T-helper 1 cell treated with Interleukin-12 subunit alpha and Interleukin-12 subunit beta and Interleukin-4 antibody, amounts not matched to agents 30 ng/mL and 1 ng/mL, for 36 hours (primary cell): ENCODE measurements around the gene CACNA2D3. TPM values are rescaled to one million over a fixed set of nuclear protein-coding genes. Genes with fewer than 3 reads are reported as not detected.
"Not testable (repeated sequence)": the region's sequence is repeated elsewhere in the genome, so short reads cannot be mapped to it uniquely, and the experiment has no call there.

Source experiments
- intact Hi-C: fragments of 100-400 bp; cut with micrococcal nuclease; formaldehyde crosslinking; loops from one replicate; pipeline ENCODE4 v1.15.1; 2024
- total RNA-seq: library from RNA; stranded (reverse); gene quantifications from 2 replicates; pipeline ENCODE4 v1.2.3, GENCODE V29; 2022

Gene CACNA2D3
- total RNA-seq, 1 donor from 2014 or later = not detected

GRCh38 chr3:54443561-54444161, 321.3 kb downstream of the CACNA2D3 start:
- intact Hi-C loops = no loop called here

GRCh38 chr3:54445630-54446029, 323.3 kb downstream of the CACNA2D3 start:
- intact Hi-C loops = no loop called here

GRCh38 chr3:54447427-54447826, 325.1 kb downstream of the CACNA2D3 start:
- intact Hi-C loops = no loop called here

DNA sequence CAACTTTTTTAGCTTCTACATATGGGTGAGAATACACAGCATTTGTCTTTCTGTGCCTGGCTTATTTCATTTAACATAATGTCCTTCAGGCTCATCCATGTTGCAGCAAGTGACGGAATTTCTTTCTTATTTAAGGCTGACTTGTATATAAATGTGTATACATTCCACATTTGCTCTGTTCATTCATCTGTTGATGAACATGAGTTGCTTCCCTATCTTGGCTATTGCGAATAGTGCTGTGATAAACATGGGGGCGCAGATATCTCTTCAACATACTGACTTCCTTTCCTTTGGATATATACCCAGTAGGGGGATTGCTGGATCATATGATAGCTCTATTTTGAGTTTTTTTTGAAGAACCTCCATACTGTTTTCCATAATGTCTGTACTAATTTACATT, 332.5 kb downstream of the CACNA2D3 start:
- intact Hi-C loops = no loop called here

- intact Hi-C loops = no loop called here
Observed at GRCh38 chr3:54458357-54458756, 336.0 kb downstream of the CACNA2D3 start.

DNA sequence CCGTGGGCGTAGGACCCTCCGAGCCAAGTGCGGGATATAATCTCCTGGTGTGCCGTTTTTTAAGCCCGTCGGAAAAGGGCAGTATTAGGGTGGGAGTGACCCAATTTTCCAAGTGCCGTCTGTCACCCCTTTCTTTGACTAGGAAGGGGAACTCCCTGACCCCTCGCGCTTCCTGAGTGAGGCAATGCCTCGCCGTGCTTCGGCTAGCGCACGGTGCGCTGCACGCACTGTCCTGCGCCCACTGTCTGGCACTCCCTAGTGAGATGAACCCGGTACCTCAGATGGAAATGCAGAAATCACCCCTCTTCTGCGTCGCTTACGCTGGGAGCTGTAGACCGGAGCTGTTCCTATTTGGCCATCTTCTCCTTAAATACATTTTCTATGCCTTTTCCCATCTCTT, 342.2 kb downstream of the CACNA2D3 start:
- intact Hi-C loops = not testable (repeated sequence)

DNA sequence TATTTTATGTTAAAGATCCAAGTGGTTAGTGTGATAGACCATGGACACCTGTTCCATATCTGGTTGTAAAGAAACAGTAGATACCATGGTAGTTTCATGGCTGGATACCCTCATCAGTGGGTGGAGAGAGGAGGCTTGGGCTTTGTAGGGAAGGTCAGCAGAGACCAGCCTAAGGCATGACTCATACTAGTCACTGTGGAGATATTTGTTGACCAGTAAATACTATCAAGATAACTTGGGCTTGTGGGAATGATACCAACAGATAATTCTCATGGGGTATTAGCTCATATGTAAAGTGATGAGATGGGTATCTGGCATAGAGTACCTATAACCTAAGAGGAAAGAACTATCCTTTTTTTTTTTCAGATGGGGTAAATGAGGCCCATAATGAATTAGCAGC, 354.5 kb downstream of the CACNA2D3 start:
- intact Hi-C loops = no loop called here

- intact Hi-C loops = no loop called here
Observed at GRCh38 chr3:54481606-54482365, 359.4 kb downstream of the CACNA2D3 start.

- intact Hi-C loops = no loop called here
Observed at GRCh38 chr3:54484334-54484733, 362.0 kb downstream of the CACNA2D3 start.

- intact Hi-C loops = no loop called here
Observed at GRCh38 chr3:54486317-54486716, 364.0 kb downstream of the CACNA2D3 start.

DNA sequence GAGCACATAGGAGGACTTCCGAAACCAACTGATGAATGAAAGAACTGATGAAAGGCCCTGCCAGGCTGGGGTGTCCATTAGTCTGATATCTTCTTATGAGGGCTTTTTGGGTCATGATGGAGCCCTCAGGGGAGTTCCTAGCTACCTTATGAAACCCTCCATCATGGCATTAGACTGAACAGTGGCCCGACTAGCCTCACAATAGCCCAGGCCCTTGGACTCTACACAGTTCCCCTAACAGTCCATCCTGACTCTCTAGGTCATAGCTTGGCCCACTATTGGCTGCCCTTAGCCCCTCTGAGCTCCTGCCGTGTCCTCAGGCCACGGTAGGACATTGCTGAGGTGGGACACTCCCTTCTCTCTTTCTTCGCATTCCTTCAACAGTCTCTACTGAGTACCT, 365.9 kb downstream of the CACNA2D3 start:
- intact Hi-C loops = no loop called here

DNA sequence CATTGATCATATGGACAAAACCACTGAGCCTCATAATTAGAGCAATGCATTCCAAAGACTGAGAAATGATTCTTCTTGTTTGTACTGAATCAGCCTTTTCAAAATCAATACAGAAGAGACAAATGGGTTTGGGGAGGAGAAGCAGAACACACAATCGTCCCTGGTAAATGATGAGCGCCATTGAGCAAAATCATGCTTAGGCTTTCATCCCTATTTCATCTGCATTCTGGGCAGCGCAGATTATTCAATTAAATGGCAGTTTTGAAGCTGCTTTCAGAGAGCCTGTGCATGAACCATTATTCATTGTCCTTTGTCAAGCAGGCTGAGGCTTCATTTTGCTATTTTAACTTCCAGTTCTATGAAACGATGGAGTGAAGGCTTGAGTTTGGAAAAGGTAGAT, 371.9 kb downstream of the CACNA2D3 start:
- intact Hi-C loops = no loop called here

DNA sequence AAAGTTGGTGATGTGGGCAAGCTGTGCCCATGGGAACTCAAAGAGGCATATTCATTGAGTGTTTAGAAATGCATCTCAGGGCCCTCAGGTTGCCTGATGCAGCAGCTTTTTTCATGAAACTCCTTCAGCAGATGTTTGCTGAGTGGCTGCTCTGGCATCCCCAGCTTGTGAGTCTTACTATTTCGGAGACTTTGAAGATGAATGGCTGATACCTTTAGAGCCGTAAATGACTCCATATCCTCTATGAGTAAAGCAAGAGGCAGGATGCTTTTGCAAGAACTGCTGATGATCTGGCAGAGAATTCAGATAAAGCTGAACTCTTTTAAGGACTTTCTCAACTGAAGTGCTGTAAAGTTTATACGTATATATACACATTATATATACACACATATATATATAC, 384.3 kb downstream of the CACNA2D3 start:
- intact Hi-C loops = no loop called here

- intact Hi-C loops = no loop called here
Observed at GRCh38 chr3:54507876-54508460, 385.6 kb downstream of the CACNA2D3 start.

DNA sequence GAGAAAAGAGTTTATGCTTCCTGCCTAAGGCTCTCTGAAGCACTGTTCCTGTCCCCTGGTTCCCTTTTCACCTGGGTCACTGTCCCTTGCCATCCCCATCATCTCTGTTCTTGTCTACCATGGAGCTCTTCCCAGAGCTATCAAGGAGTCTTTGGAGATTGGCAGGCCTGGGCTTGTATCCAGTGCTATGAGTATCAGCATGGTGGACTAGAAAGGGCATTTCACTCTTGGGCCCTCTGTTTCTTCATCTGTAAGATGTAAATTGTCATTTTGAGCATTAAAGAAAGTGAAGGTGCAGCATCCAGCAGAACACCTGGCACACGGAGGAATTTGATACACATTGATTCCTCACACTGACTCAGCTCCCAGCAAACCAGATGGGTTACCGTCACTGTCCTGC, 388.2 kb downstream of the CACNA2D3 start:
- intact Hi-C loops = no loop called here

- intact Hi-C loops = no loop called here
Observed at GRCh38 chr3:54511766-54512365, 389.5 kb downstream of the CACNA2D3 start.

- intact Hi-C loops = no loop called here
Observed at GRCh38 chr3:54514006-54514405, 391.7 kb downstream of the CACNA2D3 start.

DNA sequence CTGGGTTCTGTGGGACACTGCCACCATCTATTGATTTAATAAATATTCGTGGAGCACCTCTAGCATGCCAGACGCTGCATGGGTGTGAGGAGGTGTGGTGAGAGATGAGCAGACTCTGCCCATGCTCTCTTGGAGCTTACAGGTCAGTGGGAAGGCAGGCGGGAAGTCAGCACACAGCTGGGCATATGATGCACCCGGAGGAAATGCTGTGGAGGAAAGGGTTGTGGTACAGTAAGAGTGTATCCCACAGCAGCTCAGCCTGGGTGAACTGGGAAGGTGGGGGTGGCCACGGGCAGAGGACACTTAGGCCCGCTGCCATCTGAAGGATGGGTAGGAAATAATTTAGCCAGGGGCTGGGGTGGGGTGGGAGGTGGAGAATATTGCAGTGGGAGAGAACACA, 392.1 kb downstream of the CACNA2D3 start:
- intact Hi-C loops = no loop called here

- intact Hi-C loops = no loop called here
Observed at GRCh38 chr3:54515441-54516213, 393.3 kb downstream of the CACNA2D3 start.

- intact Hi-C loops = no loop called here
Observed at GRCh38 chr3:54517424-54517823, 395.1 kb downstream of the CACNA2D3 start.

DNA sequence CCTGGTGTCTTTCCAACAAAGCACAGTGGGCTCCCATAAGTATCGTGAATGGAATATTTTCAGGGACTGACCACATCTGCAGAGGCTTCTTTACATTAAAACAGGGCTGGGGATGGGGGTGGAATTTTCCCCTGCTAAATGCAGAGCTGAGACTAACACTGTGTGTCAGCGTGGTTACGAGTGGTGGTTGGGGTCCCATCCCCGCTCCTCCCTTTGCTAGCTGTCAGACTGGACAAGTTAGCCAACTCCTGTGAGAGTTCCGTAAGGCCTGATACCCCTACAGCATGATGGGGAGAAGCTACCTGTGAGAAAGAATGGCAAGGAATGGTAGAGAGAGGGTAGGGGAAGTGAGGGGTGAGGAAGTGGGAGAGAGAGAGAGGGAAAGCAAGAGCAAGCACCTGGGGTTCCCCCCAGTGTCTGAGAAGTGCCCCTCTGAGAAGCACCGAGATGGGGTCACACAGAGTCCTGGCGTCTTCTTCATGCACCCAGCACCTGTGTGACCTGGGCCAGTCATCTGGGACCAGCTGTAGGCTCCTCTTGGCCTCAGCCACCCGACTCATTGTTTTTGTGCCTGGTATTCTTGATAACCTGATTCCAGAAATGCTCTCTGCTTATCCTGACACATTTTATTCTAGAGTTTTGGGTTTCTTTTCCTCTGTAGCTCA, 395.8 kb downstream of the CACNA2D3 start:
- intact Hi-C loops = no loop called here
